SK-N-SH (cell line): ENCODE data around the gene KCNE5. TPM values are rescaled to one million over a fixed set of nuclear protein-coding genes. Genes with fewer than 3 reads are reported as not detected.
"Not testable (repeated sequence)": the region's sequence is repeated elsewhere in the genome, so short reads cannot be mapped to it uniquely, and the experiment has no call there.

ENCODE experiments used
- CTCF ChIA-PET: fragments of 300-600, 350-600 bp; formaldehyde crosslinking; extraction: SDS; loops from one replicate; lab custom pipeline; 2021; lab: Yijun Ruan, JAX
- POLR2A ChIA-PET: fragments of 350-600 bp; sonication (Branson Sonifier 250); formaldehyde crosslinking; extraction: SDS; loops from one replicate; lab custom pipeline; 2020; ENCODE audit warnings: antibody characterized with exemption, inconsistent platforms; lab: Yijun Ruan, JAX
- DNase-seq: peaks from one replicate; pipeline ENCODE4 v3.0.0; 2012
- H2AFZ ChIP-seq: fragments of 200-600 bp; sonication (generic); 2 replicates; pipeline ENCODE4 v1.8.1; 2016; ENCODE audit warnings: antibody characterized with exemption, mild to moderate bottlenecking, low read depth
- H3F3A ChIP-seq: fragments of 200-600 bp; sonication (generic); replicated peaks from 2 replicates; pipeline ENCODE3; 2016; ENCODE audit warnings: antibody characterized with exemption, mild to moderate bottlenecking; ENCODE audit not compliant: insufficient read depth
- H3K27ac ChIP-seq, 2 experiments: fragments of 200-500 bp in 1 of 2; fragments of 200-600 bp in 1 of 2; sonication (Bioruptor generic) in 1 of 2; sonication (generic), shearing (Covaris generic) in 1 of 2; 2 replicates each; pipeline versions ENCODE4 v1.5.1 to v1.6.1; 2014 to 2016; ENCODE audit warnings: low read depth in 2 of 2, inconsistent platforms in 1 of 2, low read length in 1 of 2, mild to moderate bottlenecking in 1 of 2, mixed read lengths in 1 of 2
- H3K27me3 ChIP-seq: fragments of 200-600 bp; sonication (generic), shearing (Covaris generic); 2 replicates; pipeline ENCODE4 v1.6.1; 2016; ENCODE audit warnings: mixed run types; ENCODE audit not compliant: insufficient read depth
- H3K36me3 ChIP-seq, 2 experiments: fragments of 200-500 bp in 1 of 2; fragments of 200-600 bp in 1 of 2; sonication (Bioruptor generic) in 1 of 2; sonication (generic) in 1 of 2; replicated peaks in 1 of 2; 2 replicates each; pipeline versions ENCODE3 to v1.5.1; 2014 to 2016; ENCODE audit warnings: low read length in 1 of 2, mild to moderate bottlenecking in 1 of 2; ENCODE audit not compliant: insufficient read depth in 2 of 2, control insufficient read depth in 1 of 2
- H3K4me1 ChIP-seq, 2 experiments: fragments of 200-500 bp in 1 of 2; fragments of 200-600 bp in 1 of 2; sonication (Bioruptor generic) in 1 of 2; sonication (generic), shearing (Covaris generic) in 1 of 2; 2 replicates each; pipeline versions ENCODE4 v1.5.1 to v1.6.1; 2014 to 2016; ENCODE audit warnings: low read depth in 1 of 2, low read length in 1 of 2, mixed run types in 1 of 2; ENCODE audit not compliant: insufficient read depth in 2 of 2, control insufficient read depth in 1 of 2
- H3K4me2 ChIP-seq: fragments of 200-600 bp; sonication (generic), shearing (Covaris generic); 2 replicates; pipeline ENCODE4 v1.6.1; 2017; ENCODE audit warnings: mixed run types
- H3K4me3 ChIP-seq, 2 experiments: fragments of 200-500 bp in 1 of 2; fragments of 200-600 bp in 1 of 2; sonication (Bioruptor generic) in 1 of 2; sonication (generic), shearing (Covaris generic) in 1 of 2; 2 replicates each; pipeline versions ENCODE4 v1.5.1 to v1.8.1; 2014 to 2016; ENCODE audit warnings: low read depth in 2 of 2, inconsistent platforms in 1 of 2, low read length in 1 of 2, mild to moderate bottlenecking in 1 of 2, mixed read lengths in 1 of 2, moderate library complexity in 1 of 2
- H3K79me2 ChIP-seq: fragments of 200-600 bp; sonication (generic); 2 replicates; pipeline ENCODE4 v1.8.1; 2017; ENCODE audit warnings: mild to moderate bottlenecking; ENCODE audit not compliant: insufficient read depth
- H3K9ac ChIP-seq: fragments of 200-600 bp; sonication (generic); 2 replicates; pipeline ENCODE4 v1.6.1; 2017; ENCODE audit warnings: mixed run types
- H3K9me2 ChIP-seq: fragments of 200-600 bp; sonication (generic); 2 replicates; pipeline ENCODE4 v1.6.1; 2017; ENCODE audit warnings: mixed run types
- H3K9me3 ChIP-seq: fragments of 200-600 bp; sonication (generic); 2 replicates; pipeline ENCODE4 v1.6.1; 2017; ENCODE audit warnings: mixed run types, mild to moderate bottlenecking, moderate library complexity
- H4K20me1 ChIP-seq: fragments of 200-600 bp; sonication (generic); 2 replicates; pipeline ENCODE4 v1.6.1; 2017; ENCODE audit warnings: mild to moderate bottlenecking, mixed run types; ENCODE audit not compliant: insufficient read depth
- ELF1 ChIP-seq: IDR thresholded peaks from 2 replicates; pipeline ENCODE4 v1.4.0; 2012
- EP300 ChIP-seq, 2 experiments: IDR thresholded peaks; 2 replicates each; pipeline versions ENCODE4 v1.4.0 to v1.6.1; 2012; ENCODE audit warnings: borderline replicate concordance in 1 of 2, low read depth in 1 of 2, low read length in 1 of 2
- JUND ChIP-seq: IDR thresholded peaks from 2 replicates; pipeline ENCODE4 v1.4.0; 2012
- MAX ChIP-seq: IDR thresholded peaks from 2 replicates; pipeline ENCODE4 v1.4.0; 2012; ENCODE audit warnings: low read depth
- RCOR1 ChIP-seq: fragments of 150-350 bp; IDR thresholded peaks from 2 replicates; pipeline ENCODE4 v1.6.1; 2017; ENCODE audit warnings: antibody characterized with exemption, low read length
- RXRA ChIP-seq: IDR thresholded peaks from 2 replicates; pipeline ENCODE4 v1.4.0; 2012; ENCODE audit warnings: low read depth, mild to moderate bottlenecking, borderline replicate concordance
- ZBTB33 ChIP-seq: IDR thresholded peaks from 2 replicates; pipeline ENCODE4 v1.4.0; 2012; ENCODE audit warnings: low read depth, borderline replicate concordance
- WGBS: methylation state at CpG from one replicate; pipeline ENCODE4 v1.1.6; 2017; ENCODE audit warnings: low lambda C conversion rate; 5-methylcytosine and 5-hydroxymethylcytosine counted together
- polyA plus RNA-seq, 3 experiments: library from polyadenylated mRNA; depleted of rRNA; stranded (reverse); fragments of >200 nt; gene quantifications; 2 replicates each; pipeline ENCODE4 v1.2.3, GENCODE V29; 2012
- TF ChIP-seq, protein P1 (sequence below): fragments of 150-350 bp; IDR thresholded peaks from 2 replicates; pipeline ENCODE4 v1.6.1; 2016; ENCODE audit warnings: mild to moderate bottlenecking, low read depth, low read length

Gene KCNE5
- polyA plus RNA-seq (2012; rRNA removed) = 0.16 and 0.21 TPM in 2 replicates
- 0.06 and 0.07 TPM in 2 replicates for polyA plus RNA-seq (2012; cell fraction: cytosol; rRNA removed)
- polyA plus RNA-seq (2012; cell fraction: nucleus; rRNA removed) = 0.73 and 0.83 TPM in 2 replicates

DNA sequence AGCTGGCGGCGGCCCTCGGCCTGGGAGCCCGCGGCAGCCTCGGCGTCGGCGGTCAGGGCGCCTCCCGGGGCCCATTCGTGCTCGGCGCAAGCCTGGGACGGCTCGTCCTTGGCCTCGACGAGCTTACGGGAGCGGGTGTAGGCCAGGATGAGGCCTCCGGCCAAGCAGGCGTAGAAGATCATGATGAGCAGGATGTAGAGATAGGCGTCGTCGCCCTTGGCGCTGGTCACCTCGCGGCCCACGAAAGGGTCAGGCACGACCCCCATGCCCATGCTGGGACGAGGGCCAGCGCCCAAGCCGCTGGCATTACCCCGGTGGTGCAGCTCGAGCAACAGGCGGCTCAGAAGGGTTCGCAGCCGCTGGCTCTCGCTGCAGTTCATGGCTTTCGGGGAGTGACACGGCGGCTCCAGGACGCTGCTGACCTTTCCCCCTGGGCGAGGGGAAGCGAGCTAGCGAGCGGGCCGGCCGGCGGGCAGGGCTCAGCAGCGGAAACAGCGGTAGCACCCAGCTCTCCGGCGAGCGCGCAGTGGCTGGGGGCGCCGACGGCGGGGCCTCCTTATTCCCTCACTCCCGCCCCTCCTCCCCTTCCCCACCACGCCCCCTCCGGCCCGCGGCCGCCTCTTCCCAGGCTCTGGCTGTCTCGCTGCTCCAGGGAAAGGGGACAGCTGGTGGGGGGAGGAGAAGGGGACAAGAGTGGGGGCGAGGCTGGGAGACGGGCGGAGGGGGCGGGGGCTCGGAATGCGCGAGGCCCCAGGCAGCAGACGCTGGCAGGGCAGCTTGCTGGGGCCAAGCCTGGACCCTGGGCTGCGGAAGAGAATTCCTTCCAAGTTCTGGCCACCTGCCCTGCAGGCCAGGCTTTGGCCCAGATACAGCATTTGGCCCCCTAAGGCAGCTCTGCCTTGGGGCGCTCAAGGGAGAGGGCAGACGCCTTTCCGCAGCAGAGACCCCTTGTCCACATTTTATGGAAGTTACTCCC lies at the start of gene KCNE5:
TSS of gene KCNE5 (minus strand) at position 532 of the 976 bp plus-strand sequence. CDS start at position 380, 152 bp downstream.
- TF ChIP-seq MAX = no peak
- TF ChIP-seq EP300 (IDR thresholded peaks at IDR 0.05; ENCODE audit: borderline replicate concordance in 1 of 2, low read depth in 1 of 2, low read length in 1 of 2) = no peak
- TF ChIP-seq, protein P1, sequence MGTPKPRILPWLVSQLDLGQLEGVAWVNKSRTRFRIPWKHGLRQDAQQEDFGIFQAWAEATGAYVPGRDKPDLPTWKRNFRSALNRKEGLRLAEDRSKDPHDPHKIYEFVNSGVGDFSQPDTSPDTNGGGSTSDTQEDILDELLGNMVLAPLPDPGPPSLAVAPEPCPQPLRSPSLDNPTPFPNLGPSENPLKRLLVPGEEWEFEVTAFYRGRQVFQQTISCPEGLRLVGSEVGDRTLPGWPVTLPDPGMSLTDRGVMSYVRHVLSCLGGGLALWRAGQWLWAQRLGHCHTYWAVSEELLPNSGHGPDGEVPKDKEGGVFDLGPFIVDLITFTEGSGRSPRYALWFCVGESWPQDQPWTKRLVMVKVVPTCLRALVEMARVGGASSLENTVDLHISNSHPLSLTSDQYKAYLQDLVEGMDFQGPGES = no peak
- TF ChIP-seq ELF1 = no peak
- TF ChIP-seq JUND = no peak
- WGBS = 45% methylated on average over 37 of the region's 79 CpGs
- H3K4me2 ChIP-seq = no peak within 1 kb of the TSS
- no peaks in the 10 kb centered on the region; a peak in 1 of 4 replicates for H3K4me1 ChIP-seq
- H3K4me3 ChIP-seq = no peak within 1 kb of the TSS
- POLR2A ChIA-PET = no interaction called here
- peak; percentile 46 for DNase-seq
- no peaks in the 10 kb centered on the region for H3K36me3 ChIP-seq
- no peak within 1 kb of the TSS for H3K9ac ChIP-seq
- H3K9me3 ChIP-seq = no peaks in the 10 kb centered on the region
- H3K79me2 ChIP-seq = no peaks in the 10 kb centered on the region
- no peaks in the 10 kb centered on the region for H3F3A ChIP-seq
- no peak within 1 kb of the TSS for H3K27ac ChIP-seq
- H3K27me3 ChIP-seq = no peaks in the 10 kb centered on the region; the same call in 1 of the 2 replicates
- no peaks in the 10 kb centered on the region for H4K20me1 ChIP-seq
- CTCF ChIA-PET = interaction anchor here (1.2 to 1.6 kb wide), 2 partner anchors 10 to 140 kb away, joined by 3 to 7 read pairs; no protein-coding TSS in a partner anchor
- H3K9me2 ChIP-seq = no peaks in the 10 kb centered on the region
- no peak within 1 kb of the TSS for H2AFZ ChIP-seq

- Histone ChIP-seq H3K27ac (no peak overlapping the region), H3K4me1 (no peaks in the 10 kb centered on the region), H3F3A (no peaks in the 10 kb centered on the region), H4K20me1 (no peaks in the 10 kb centered on the region), H3K9me3 (no peaks in the 10 kb centered on the region), H3K9me2 (no peaks in the 10 kb centered on the region), H3K4me2 (no peak overlapping the region), H3K27me3 (no peaks in the 10 kb centered on the region; the same call in 1 of the 2 replicates), H3K36me3 (peaks cover 19 to 27% of the 10 kb centered on the region in 2 experiments), H3K4me3 (no peak overlapping the region)
- ChIA-PET CTCF (interaction anchor here (0.6 kb wide), 1 partner anchor 1515 kb away, joined by 3 read pairs; no protein-coding TSS in a partner anchor), POLR2A (no interaction called here)
- DNase-seq = no peak
- TF ChIP-seq RXRA = no peak
- TF ChIP-seq RCOR1 = no peak
- TF ChIP-seq ZBTB33 = no peak
- TF ChIP-seq, all 33 proteins: peak for 0
- Histone ChIP-seq H3K79me2 (no peaks in the 10 kb centered on the region), H2AFZ (no peak overlapping the region), H3K9ac (no peak overlapping the region)
These were observed 47.3 kb upstream of the KCNE5 start for GRCh38 chrX:109672239-109672638.

- H2AFZ ChIP-seq, H3K9ac ChIP-seq, DNase-seq, H3K4me1 ChIP-seq, H3K9me3 ChIP-seq, POLR2A ChIA-PET, CTCF ChIA-PET, H3K9me2 ChIP-seq, H3K4me3 ChIP-seq, H3K27ac ChIP-seq, H4K20me1 ChIP-seq, H3F3A ChIP-seq, H3K4me2 ChIP-seq, H3K79me2 ChIP-seq, H3K27me3 ChIP-seq: not testable (repeated sequence)
- WGBS = 78% methylated on average over 10 of the region's 29 CpGs
- peaks cover 19 to 24% of the 10 kb centered on the region in 2 experiments for H3K36me3 ChIP-seq
These were observed 46.2 kb upstream of the KCNE5 start for GRCh38 chrX:109671170-109671569.
